HUES48 (cell line): ENCODE measurements around the gene RNF10.
"Not testable (repeated sequence)": the region's sequence is repeated elsewhere in the genome, so short reads cannot be mapped to it uniquely, and the experiment has no call there.

Source experiments
- H3K27ac ChIP-seq: one replicate; pipeline ENCODE4 v1.7.0; 2013; ENCODE audit warnings: low read depth, low read length, inconsistent platforms
- H3K27me3 ChIP-seq: 2 replicates; pipeline ENCODE4 v1.6.1; 2013; ENCODE audit warnings: mild to moderate bottlenecking, low read length; ENCODE audit not compliant: control insufficient read depth, insufficient read depth
- H3K36me3 ChIP-seq: 2 replicates; pipeline ENCODE4 v1.6.1; 2013; ENCODE audit warnings: low read length; ENCODE audit not compliant: control insufficient read depth, insufficient read depth
- H3K4me1 ChIP-seq: 2 replicates; pipeline ENCODE4 v1.6.1; 2013; ENCODE audit warnings: mild to moderate bottlenecking, low read length; ENCODE audit not compliant: control insufficient read depth, insufficient read depth
- H3K4me3 ChIP-seq: 2 replicates; pipeline ENCODE4 v1.5.1; 2013; ENCODE audit warnings: mild to moderate bottlenecking, low read depth, low read length
- H3K9ac ChIP-seq: 2 replicates; pipeline ENCODE4 v1.6.1; 2013; ENCODE audit warnings: mild to moderate bottlenecking, low read depth, low read length, moderate library complexity
- H3K9me3 ChIP-seq: 2 replicates; pipeline ENCODE4 v1.6.1; 2013; ENCODE audit warnings: low read length; ENCODE audit not compliant: control insufficient read depth, insufficient read depth

The RNF10 gene

GRCh38 chr12:120528861-120529525, 5.2 kb upstream of the RNF10 start, which contains the start of gene COQ5:
Gene COQ5, minus strand, starts transcription at chr12:120529158. Its CDS starts 17 bp downstream, at chr12:120529141.
- Histone ChIP-seq H3K9ac (peak within 1 kb of the TSS; percentile 92), H3K4me1 (peaks cover 10% of the 10 kb centered on the region), H3K4me3 (peak within 1 kb of the TSS; percentile 94), H3K36me3 (0 out of 2 replicates have a peak, but pooled peaks cover under 1% of the 10 kb centered on the region), H3K9me3 (no peaks in the 10 kb centered on the region), H3K27me3 (no peaks in the 10 kb centered on the region), H3K27ac (peak within 1 kb of the TSS; percentile 96)

- H3K9ac ChIP-seq: peak overlapping the region; percentile 92
- H3K27me3 ChIP-seq: no peaks in the 10 kb centered on the region
- H3K27ac ChIP-seq: peak overlapping the region; percentile 96
- H3K9me3 ChIP-seq: no peaks in the 10 kb centered on the region
- peak overlapping the region; percentile 94 for H3K4me3 ChIP-seq
- H3K36me3 ChIP-seq: no peaks in the 10 kb centered on the region
- H3K4me1 ChIP-seq: peaks cover 10% of the 10 kb centered on the region
Observed at GRCh38 chr12:120529641-120530417, 4.3 kb upstream of the RNF10 start.

GRCh38 chr12:120530418-120530761, 3.8 kb upstream of the RNF10 start:
- not testable (repeated sequence) for H3K36me3 ChIP-seq, H3K27ac ChIP-seq, H3K9me3 ChIP-seq, H3K4me1 ChIP-seq, H3K9ac ChIP-seq, H3K27me3 ChIP-seq, H3K4me3 ChIP-seq

GRCh38 chr12:120532701-120533238, 1.4 kb upstream of the RNF10 start:
- no peaks in the 10 kb centered on the region for H3K9me3 ChIP-seq
- no peaks in the 10 kb centered on the region for H3K27me3 ChIP-seq
- peaks cover 25% of the 10 kb centered on the region for H3K4me1 ChIP-seq
- no peak overlapping the region for H3K9ac ChIP-seq
- no peak overlapping the region for H3K27ac ChIP-seq
- H3K36me3 ChIP-seq: peaks cover 14% of the 10 kb centered on the region
- H3K4me3 ChIP-seq: no peak overlapping the region

GRCh38 chr12:120534703-120535655, 823 bp downstream of the RNF10 start:
- peaks cover 24% of the 10 kb centered on the region for H3K36me3 ChIP-seq
- H3K4me1 ChIP-seq: peaks cover 21% of the 10 kb centered on the region
- H3K27me3 ChIP-seq: no peaks in the 10 kb centered on the region
- H3K9ac ChIP-seq: peak overlapping the region; percentile 75
- H3K9me3 ChIP-seq: no peaks in the 10 kb centered on the region
- peak overlapping the region; percentile 75 for H3K4me3 ChIP-seq
- H3K27ac ChIP-seq: peak overlapping the region; percentile 86

- Histone ChIP-seq H3K4me3 (peak overlapping the region; percentile 75), H3K27ac (no peak overlapping the region), H3K9me3 (no peaks in the 10 kb centered on the region), H3K36me3 (peaks cover 27% of the 10 kb centered on the region), H3K27me3 (no peaks in the 10 kb centered on the region), H3K4me1 (peaks cover 20% of the 10 kb centered on the region), H3K9ac (no peak overlapping the region)
Observed at GRCh38 chr12:120536064-120536791, 2.1 kb downstream of the RNF10 start.

GRCh38 chr12:120537856-120538220, 3.7 kb downstream of the RNF10 start:
- Histone ChIP-seq H3K4me3 (no peak overlapping the region), H3K27ac (peak overlapping the region; percentile 11), H3K9ac (0 out of 2 replicates have a peak overlapping the region, but pooled peaks have one; percentile 11)

GRCh38 chr12:120538281-120539156, 4.4 kb downstream of the RNF10 start:
- no peak overlapping the region for H3K9ac ChIP-seq
- H3K27me3 ChIP-seq: no peaks in the 10 kb centered on the region
- peaks cover 27% of the 10 kb centered on the region for H3K36me3 ChIP-seq
- no peaks in the 10 kb centered on the region for H3K9me3 ChIP-seq
- H3K4me3 ChIP-seq: no peak overlapping the region
- peak overlapping the region; percentile 11 for H3K27ac ChIP-seq
- peaks cover 20% of the 10 kb centered on the region for H3K4me1 ChIP-seq

More at GRCh38 chr12:120537856-120538220, 3.7 kb downstream of the RNF10 start:
- Histone ChIP-seq H3K36me3 (peaks cover 27% of the 10 kb centered on the region), H3K27me3 (no peaks in the 10 kb centered on the region), H3K4me1 (peaks cover 20% of the 10 kb centered on the region), H3K9me3 (no peaks in the 10 kb centered on the region)

- Histone ChIP-seq H3K27me3 (no peaks in the 10 kb centered on the region), H3K9me3 (no peaks in the 10 kb centered on the region), H3K4me1 (peaks cover 20% of the 10 kb centered on the region), H3K36me3 (peaks cover 27% of the 10 kb centered on the region), H3K27ac (no peak overlapping the region), H3K9ac (no peak overlapping the region), H3K4me3 (no peak overlapping the region)
Observed at GRCh38 chr12:120539303-120539702, 5.1 kb downstream of the RNF10 start.
